HG03135 (cell line): ENCODE results near the gene ARCN1.

Experiments used
- ATAC-seq: cut with Tn5 transposase; IDR thresholded peaks from one replicate; pipeline ENCODE4 v1.9.1; 2021; ENCODE audit warnings: mild to moderate bottlenecking, moderate library complexity; ENCODE audit not compliant: unreplicated experiment

ARCN1 gene

DNA sequence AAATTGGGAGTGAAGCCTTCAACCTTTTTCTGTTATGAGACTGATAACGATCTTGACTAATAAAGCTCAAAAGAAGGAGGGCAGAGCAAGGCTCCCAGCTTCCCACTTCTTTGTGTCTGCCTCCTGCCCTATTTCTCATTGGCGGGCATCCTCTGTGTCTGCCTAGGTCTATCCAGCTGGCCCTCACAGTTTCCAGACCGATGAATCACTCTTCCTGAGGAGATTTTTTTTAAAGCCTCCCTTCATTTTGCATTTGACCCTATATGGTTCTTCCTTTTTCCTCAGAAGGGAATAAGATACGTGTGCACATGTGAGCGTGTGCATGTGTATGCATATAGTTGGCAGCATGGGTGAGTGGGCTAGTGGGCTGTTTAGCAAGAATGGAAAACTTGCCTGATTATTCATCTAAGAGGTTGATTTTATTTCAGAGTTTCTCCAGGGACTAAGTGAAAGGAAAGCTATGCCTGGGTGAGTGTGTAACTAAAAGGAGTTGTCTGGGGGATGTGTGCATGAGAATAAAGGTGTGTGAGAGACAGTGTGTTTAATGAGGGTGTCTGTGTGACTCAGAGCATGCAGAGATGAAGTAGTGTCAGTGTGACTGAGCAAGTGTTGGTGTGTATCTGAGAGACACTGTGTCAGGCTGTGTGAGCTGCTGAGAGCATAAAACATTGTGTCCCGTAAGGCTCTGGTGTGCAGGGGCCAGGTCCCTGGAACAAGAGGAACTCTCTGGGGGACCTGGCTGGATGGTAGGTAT is 47.4 kb downstream of the ARCN1 start:
- ATAC-seq, result no peak

DNA sequence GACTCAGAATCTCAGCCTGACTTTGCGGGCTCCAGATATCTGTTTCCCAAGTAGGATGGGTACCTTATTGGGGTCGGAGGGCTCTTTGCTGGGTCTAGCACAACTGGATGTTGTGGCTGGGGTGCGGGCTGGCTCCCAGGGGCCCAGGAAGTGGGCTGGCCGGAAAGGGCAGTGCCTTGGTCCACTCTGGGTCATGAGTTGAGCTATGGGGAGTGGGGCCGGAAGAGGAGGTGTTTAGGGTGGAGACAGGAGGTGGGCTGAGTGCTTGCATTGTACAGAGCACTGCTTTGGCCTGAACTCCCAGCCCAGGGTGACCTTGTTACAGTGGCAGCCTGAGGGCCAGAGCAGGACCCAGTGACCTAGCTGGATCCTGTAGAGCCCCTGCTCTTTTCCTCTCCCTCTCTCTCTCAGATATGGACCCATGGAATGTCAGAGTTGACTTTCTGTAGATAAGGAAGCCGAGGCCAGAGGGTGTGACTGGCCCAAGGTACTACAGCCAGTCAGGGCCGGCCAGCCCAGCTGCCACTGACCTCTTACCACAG is 48.4 kb downstream of the ARCN1 start:
- no peak for ATAC-seq

DNA sequence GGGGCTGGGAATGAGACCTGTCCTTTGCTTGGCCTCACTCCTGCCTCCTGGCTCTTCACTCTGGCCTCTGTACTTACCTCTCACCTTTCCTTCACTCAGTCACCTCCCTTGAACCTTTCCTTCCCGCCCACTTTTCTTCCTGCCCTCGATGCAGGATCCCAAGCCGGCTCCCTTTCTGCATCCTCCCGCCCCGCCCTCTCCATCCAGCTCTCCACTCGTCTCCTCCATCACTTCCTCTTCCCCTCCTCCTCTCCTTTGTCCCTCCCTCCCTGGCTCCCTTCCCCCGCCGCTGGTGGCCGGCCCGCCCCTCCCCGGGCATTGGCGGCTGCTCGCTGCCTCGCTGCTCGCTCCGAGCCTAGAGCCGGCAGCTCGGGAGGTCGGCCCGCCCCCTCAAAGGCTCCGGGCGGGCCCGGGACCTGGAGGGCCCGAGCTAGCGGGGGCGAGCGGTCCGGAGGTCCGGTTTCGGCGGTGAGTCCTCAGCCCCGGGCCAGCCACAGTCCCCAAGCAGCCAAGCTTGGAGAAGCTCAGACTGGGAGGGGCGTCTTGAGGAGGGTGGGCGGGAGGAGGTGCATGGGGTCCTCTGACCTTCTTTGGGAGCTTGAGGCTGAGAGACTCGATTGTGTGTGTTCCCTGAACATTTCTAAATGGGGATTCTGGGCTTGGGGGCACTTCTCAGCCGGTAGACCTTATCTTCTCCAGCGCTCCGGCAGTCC is 49.0 kb downstream of the ARCN1 start:
- ATAC-seq, result no peak

DNA sequence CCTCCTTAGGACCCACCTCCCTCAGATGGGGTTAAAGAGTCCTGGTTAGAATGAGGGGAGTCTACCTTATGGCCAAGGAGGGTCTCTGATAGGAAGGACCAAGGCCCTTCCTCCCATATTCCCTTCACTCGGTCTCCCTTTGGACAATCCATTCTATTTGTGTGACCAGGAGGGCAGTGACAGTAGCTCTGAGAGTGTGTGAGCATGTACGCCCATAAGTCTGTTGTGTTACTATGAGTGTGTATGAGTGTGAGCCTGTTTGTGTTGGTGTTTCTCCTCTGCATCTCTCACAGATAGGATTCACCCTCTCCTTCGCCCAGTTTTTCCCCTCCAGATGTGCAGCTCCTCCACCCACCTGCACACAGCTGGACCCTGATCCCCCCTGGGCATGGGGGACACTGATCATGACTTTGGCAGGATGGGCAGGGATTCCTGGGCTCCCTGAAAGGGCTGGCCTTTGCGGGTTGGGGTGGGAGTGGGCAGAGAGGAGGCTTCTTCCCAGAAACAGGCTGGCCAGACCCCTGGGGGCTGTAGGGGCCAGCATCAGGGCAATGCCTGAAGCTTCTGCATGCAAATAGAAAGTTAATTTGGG is 49.7 kb downstream of the ARCN1 start:
- no peak for ATAC-seq

DNA sequence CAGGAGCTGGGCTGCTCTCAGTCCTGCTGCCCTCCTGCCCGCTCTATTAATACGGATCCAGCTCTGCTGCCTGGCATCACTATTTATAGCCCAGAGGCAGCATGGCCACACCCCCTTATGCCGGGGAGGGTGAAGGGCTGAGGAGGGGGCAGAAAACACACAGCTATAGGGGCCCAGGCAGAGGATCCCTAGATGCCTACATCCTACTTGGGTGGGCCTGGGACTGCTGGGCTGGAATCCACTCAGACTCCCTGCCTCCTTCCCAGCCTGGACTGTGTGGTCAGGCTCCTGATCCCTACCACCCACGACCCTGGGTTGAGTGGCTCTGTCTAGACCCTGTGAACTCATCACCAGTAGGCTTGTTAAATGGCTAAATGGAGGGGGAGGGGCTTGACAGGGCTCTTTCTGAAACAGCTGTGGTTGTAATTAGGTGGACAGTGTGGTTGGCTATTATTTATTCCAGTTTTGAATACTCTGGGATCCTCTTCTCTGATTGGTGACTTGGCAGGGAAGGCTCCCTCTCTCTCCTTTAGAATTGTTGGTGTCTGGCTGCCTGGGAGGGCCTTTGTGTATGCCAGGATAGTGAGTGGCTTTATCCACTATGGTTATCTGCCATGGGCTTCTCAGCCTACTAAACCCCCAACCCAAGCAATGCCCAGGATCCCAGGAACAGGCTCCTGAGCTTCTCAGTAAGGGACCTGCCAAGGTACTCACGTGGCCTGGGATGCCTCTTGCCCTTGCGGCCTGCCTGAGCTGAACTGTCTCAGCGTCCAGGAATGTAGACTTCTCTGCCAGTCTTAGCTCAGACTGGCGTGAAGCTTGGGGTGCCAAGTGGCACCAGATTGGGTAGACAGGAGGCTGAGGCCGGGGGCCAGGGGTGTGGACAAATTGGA is 50.4 kb downstream of the ARCN1 start:
- ATAC-seq, result no peak

DNA sequence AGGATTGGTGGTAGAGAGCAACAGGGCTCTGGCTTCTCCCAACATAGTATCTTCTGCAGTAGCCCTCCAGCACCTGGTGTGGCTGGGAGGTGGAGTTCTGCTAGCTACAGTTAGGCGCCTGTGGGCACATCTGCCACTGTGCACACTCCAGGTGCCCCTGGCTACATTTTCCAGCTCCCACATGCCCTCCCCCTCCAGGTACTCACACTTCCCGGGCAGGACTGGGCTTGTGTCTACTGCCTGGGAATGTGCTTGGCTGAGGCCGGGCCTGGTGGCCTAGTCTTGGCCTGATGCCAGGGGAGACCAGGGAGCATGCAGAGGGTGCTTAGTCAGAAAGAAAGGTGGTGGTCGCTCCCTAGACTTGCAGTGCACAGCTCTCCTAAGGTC is 51.1 kb downstream of the ARCN1 start:
- no peak for ATAC-seq

DNA sequence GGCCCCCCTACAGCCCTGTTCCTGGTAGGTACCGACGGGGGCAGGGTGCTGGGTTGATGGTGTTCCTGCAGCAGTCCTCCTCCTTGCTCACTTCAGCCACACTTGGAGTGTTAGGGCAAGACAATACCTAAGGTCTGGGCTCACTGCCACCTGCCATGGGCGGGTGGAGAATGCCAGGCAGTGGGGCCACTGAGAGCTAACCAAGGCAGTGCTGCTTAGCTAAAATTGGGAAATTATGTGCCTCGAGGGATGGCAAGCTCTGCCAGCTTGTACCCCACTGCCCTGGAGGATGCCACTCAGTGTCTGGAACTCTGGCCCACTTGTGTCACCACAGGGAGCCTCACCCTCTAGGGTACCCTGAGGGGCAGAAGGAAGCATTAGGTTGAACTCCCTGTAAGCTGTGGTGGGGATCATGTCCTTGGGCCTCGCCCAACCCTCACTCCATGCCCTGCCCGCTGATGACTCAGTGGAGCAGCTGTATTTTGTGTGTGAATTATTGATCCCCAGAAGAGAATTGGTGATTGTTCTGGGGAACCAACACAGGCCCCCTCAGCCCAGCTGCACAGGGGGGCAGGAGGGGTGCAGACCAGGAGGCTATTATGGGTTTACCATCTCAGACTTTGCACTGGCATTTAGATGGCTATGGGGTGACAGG is 53.0 kb downstream of the ARCN1 start:
- no peak for ATAC-seq

DNA sequence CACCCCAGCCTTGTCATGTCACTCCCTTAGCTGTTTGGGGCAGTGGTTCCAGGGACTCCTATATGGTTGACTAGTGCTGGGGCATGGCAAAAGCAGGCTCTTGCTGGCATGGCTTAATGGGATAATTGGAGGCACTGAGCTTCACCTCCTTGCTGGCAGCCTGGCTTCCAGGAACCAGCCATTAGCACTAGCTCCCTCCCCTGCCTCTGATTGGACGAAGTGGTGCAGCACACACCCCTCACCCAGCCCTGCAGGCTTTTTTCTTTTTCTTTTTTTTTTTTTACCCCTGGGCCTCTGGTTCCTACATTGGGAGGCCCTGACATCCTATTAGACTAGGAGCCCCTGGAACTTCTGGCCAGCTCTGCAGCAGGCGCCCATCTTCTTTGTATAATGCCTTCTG is 53.8 kb downstream of the ARCN1 start:
- no peak for ATAC-seq

DNA sequence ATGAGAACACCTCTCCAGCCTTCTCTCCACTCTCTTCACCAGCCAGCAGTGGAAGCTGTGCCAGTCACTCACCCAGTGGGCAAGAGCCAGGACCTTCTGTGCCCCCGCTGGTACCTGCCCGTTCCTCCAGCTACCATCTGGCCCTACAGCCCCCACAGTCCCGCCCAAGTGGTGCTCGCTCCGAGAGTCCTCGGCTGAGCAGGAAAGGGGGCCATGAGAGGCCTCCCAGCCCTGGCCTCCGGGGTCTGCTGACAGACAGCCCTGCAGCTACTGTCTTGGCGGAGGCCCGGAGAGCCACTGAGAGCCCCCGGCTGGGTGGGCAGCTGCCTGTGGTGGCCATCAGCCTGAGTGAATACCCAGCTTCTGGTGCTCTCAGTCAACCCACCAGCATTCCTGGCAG is 55.4 kb downstream of the ARCN1 start:
- no peak for ATAC-seq

DNA sequence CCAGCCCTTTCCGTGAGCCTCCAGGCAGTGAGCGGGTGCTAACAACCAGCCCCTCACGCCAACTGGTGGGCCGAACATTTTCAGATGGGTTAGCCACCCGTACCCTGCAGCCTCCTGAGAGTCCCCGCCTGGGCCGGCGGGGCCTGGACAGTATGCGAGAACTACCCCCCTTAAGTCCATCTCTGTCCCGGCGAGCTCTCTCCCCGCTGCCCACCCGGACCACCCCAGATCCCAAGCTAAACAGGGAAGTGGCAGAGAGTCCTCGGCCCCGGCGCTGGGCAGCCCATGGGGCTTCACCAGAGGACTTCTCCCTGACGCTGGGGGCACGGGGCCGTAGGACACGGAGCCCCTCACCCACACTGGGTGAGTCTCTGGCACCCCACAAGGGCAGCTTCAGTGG is 55.8 kb downstream of the ARCN1 start:
- no peak for ATAC-seq

DNA sequence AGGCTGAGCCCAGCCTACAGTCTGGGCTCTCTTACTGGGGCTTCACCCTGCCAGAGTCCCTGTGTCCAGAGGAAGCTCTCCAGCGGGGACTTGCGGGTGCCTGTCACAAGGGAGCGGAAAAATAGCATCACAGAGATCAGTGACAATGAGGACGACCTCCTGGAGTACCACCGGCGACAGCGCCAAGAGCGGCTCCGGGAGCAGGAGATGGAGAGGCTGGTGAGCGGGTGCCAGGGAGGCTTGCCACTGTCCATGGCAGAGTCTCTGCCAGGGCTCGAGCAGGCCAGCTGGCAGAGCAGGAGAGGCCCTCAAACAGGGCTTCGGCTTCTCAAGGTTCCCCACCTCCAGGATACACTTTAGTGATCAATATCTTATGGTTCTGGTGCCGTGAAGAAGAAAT is 56.2 kb downstream of the ARCN1 start:
- no peak for ATAC-seq

DNA sequence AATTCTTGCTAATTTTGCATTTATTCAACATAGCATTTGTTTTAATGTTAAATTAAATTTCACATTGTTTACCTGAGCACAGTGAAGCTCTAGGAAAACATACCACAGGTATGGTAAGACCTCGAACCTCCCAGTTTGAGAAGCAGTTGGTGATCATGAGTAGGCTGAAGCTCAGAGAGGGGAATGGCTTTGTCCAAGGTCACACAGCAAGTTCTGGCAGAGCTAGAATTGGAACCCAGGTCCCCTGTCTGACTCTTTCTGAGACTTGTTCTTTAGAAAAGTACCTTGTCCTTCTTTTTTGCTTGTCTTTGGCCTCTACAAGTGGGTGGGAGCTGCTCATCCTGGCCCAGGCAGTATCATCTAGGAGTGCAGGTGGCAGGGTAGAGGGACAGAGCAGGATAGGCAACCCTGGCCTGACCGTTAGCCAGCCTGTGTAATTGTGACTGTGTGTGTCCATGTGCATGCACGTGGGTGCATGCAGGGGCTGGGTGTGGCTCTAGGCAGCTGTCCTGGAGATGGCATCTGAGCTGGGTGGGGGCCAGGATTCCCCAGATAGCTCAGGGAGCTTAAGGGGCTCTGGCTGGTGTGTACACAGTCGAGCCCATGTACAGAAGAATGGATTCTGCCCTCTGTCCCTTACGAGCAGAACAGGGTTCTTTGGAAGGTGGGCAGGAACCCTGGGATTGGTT is 56.8 kb downstream of the ARCN1 start:
- ATAC-seq, result no peak

DNA sequence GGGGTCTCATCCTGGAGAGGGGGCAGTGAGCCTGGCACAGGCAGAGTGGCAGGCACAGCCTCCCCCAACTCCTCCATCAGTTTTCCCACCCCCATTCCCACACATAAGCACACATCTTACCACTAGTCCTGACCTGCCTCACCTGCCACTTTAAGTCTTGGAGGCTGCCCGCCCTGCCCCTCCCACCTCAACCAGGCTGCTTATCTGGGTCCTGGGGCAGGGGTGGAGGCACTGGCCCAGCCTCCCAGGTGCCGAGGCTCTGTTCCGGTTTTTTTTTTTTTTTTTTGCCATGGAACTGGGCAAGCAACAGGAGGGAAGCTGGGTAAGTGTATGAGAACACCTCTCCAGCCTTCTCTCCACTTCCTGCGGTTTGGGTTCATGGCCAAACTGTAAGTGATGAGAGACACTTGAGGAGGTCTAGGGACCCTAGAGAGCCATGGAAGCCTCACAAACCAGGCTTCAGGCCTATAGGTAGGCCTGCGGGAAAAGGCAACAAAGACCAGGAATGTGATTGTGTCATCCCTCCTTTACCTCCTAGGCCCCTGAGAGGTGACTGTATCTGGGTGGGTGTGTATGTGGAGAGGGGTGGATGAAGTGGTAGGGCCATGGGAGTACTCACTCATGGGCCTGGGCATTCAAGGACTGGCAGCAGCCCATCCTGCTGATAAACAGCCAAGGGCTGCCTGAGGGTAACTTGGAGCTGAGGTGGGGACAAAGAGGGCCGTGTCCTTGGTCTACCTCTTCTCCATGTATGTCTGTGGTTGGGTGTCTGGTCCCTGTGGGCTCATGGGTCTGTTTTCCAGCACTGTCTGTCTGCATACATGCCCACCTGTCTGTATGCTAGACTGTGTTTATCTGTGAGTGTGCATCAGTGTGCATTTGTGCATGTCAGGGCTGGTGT is 57.8 kb downstream of the ARCN1 start:
- no peak for ATAC-seq

DNA sequence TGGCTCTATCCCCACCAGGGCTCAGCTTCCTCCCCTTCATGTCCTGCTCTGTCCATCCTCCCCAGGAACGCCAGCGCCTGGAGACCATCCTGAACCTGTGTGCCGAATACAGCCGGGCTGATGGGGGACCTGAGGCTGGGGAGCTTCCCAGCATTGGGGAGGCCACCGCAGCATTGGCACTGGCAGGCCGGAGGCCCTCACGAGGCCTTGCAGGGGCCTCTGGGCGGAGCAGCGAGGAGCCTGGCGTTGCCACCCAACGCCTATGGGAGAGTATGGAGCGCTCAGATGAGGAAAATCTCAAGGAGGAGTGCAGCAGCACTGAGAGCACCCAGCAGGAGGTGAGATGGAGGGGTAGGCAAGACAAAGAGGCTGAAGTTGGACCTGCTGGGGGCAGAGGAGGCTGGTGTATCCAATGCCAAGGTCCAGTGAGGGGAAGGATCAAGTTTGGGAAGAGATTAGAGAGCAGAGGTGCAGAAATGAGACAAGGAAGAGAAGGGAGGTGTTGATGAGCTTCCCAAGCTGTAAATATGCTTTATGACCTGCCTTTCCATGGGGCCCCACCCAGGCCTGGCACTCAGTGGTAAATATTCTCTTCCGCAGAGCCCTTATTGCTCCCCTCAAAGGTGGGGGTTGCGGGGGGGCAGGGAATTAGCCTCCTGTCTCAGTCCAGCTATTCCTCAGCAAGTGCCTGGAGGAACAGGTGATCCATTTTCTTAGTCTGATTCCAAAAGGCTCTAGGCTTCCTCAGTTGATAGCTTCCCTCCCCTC is 59.1 kb downstream of the ARCN1 start:
- no peak for ATAC-seq

DNA sequence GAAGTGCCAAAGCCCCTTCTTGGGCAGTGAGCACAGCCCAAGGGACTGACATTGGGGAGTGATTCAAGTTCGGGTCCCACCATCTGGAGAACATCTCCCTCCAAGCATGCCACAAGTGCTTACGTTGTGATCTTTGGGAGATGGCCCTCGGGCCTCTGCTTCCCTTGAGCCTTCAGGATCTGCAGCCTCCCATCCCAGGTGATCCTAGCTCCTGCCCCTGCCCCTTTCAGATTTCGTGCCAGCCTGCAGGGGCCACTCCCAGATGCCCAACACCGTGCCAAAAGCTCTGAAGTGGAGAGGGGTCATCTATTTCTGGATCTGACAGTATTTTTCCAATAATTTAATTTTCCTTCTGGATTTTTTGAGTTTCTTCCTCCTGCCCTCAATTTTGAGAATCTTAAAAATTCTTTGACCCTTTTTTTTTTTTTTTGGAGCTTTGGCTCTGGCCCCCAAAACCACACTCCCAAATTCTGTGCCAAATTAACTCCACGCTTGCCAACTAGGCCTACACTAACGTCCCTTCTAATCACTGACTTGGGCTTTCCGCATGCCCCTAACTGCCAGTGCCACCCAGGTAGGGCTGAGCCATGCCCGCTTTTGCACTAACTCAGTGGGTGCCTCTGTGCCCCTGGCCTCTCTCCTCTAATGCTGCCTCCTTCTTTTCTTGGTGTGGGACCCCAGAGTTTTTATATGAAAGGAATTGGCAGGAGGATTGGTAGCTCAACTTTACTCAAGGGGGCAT is 60.5 kb downstream of the ARCN1 start:
- ATAC-seq, result no peak

DNA sequence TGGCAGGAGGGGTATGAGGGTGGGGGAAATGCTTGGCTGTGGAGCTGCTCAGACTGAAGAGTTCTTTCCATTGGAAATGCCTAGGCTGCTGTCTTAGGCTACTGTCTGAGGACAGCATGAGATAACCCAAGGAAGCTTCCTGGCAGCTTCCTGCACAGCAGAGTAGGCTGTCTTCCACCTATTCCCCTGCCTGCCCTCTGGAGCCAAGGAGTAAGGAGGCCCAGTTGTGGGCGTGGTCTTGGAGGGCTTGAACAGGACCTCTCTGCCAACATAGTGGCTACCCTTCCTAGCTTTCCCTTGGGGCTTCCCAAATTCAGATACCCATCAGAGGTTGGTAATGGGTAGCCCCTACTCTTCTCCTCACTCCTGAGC is 61.1 kb downstream of the ARCN1 start:
- no peak for ATAC-seq

DNA sequence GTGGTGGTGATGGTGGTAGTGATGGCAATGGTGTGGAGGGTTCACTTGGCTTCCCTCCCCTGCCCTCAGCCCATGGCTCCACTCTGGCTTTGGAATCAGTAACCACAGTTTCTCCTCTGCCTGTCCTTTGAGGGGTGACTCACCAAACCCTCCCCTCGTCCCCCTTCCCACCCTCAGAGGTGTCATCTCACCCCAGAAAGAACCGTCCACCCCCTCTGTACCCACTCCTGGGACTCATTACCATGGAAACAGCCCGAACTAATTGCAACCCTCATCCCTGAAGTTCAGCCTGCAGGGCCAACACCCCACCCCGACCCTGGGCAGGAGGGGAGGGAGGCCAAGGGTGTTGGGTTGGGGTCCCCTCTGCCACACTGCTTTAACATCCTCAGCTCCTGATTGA is 61.8 kb downstream of the ARCN1 start:
- ATAC-seq, result no peak
